ENCODE results near the gene MME.
"Not testable (repeated sequence)": the region's sequence is repeated elsewhere in the genome, so short reads cannot be mapped to it uniquely, and the experiment has no call there.

The MME gene

DNA sequence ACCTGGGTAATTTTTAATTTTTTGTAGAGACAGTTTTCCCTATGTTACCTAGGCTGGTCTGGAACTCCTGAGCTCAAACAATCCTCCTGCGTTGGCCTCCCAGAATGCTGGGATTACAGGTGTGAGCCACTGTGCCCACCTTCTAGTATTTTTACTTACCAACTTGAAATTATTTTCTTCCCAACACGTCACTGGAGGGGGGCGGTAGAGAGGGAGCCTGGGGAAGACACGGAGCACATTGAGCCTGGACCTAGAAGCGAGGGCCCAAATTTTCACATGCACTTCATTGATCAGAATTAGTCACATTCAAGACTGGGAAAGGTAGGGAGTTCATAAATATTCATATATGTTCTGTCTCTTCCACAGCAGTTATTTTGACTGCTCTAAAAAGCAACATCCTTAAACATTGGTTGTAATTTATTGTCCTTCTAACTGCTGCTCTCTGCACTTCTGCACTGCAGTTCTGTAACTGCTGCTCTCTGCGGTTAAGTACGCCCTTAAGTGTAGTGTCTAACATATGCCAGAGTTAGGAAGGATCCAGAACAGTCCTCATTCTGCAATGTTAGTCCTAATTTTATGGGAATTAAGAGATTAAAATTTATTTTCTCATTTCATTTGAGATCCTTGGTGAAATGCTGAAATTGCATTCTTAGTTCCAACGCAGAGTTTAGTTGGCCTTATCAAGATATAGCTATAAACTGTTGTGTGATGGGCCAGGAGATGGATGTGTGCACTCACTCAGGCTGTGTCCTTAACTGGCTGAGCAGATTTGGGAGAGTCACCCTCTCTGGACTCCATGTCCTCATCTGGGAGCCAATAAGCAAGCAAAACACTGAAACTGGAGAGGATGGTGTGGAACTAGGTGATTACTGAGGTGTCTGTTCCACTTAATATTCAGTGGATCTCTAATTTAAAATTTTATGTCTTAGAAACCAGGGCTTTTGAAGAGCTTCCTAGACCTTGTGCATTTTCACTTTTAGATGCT, 115.1 kb downstream of the MME start:
- DNase-seq = no peak

DNA sequence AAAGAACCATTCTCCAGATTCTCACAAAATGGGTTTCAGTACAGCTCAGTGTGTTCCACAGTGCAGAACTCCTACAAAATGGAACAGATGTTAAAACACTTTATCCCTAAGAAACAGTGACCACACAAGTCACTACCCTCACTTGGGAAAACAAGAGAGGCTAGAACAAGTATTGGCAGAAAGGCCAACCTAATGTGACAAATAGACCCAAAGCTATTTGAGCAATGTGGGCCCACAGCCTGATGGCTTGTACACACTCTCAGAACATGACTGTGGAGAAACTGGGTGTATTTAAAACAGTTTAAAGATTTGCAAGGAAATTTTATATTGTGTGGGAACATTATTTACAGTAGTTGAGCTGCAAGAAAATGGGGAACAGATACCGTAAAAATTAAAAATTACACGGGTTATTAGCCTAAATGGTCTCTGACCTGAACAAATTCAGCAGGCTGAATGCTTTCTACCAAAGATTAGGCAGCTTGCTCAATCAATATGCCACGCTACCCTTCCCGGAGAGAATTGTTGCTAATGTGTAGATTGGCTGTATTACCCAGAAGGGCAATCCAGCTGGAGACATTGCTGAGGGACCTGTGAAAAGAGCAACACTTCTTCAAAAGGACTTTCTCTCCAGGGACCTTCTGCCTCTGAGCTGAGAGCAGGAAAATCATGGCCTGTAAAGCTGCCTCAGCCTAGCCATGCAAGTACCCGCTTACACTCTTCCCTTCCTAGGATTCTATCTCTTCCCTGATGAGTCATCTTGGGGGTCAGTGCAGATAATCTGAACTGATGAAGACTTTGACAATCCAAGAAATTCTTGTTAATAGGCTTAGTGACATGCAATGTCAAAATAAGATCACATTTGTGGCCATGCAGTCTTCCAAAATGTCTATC, 116.3 kb downstream of the MME start:
- DNase-seq = no peak

- DNase-seq = no peak
Observed at GRCh38 chr3:155197786-155198185, 117.7 kb downstream of the MME start.

GRCh38 chr3:155202626-155203025, 122.5 kb downstream of the MME start:
- DNase-seq = no peak

- no peak for DNase-seq
Observed at GRCh38 chr3:155204851-155205250, 124.7 kb downstream of the MME start.

- DNase-seq = no peak
Observed at GRCh38 chr3:155208183-155208800, 128.2 kb downstream of the MME start.

- DNase-seq = no peak
Observed at GRCh38 chr3:155210736-155211135, 130.6 kb downstream of the MME start.

GRCh38 chr3:155211266-155211665, 131.1 kb downstream of the MME start:
- DNase-seq = no peak

GRCh38 chr3:155211940-155212339, 131.8 kb downstream of the MME start:
- no peak for DNase-seq

- not testable (repeated sequence) for DNase-seq
Observed at GRCh38 chr3:155216007-155216406, 135.9 kb downstream of the MME start.

DNA sequence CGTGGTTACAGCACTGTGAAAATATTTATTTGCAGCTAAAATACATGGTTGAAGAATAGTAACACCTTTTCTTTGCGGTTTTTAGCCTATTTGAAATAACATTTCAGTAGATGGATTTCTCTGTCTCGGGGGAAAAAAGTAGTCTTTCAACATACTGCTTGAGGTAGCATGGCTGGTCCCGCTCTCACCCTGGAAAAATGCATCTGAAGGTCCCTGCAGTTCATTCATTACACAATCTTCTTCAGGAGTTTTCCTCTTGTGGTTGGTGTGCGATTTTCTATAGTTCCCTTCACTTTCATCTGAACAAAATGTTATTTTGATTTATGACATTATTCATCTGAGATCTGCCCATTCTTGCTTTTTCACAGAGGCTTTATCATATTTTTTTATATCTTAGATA, 137.5 kb downstream of the MME start:
- no peak for DNase-seq

DNA sequence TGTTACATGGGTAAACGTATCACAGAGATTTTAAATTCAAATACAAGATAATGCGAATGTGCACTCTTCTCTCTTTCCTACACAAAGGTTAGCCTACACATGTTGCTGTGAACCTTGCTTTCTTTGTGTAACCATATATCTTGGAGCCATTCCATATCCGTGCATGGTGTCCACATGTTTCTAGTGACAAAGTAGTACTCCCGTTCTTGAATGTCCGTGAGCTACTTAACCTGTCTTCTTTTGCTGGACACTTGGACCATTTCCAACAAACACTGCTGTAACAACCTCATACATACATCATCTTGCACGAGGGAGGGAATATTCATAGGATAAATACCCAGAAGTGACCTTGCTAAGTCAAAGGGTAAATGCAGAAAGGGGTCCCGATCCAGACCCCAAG, 138.3 kb downstream of the MME start:
- DNase-seq = no peak

DNA sequence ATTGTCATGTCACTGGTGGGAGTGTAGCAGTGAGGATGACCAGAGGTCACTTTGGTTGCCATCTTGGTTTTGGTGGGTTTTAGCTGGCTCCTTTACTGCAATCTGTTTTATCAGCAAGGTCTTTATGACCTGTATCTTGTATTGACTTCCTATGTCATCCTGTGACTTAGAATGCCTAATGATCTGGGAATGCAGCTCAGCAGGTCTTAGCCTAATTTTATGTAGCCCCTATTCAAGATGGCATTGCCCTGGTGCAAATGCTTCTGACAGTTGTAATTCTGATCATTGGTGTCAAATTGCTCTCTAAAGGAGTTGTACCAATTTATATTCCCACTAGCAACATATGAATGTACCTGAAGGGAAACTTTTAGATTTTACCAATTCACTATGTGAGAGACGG, 139.0 kb downstream of the MME start:
- DNase-seq = no peak

DNA sequence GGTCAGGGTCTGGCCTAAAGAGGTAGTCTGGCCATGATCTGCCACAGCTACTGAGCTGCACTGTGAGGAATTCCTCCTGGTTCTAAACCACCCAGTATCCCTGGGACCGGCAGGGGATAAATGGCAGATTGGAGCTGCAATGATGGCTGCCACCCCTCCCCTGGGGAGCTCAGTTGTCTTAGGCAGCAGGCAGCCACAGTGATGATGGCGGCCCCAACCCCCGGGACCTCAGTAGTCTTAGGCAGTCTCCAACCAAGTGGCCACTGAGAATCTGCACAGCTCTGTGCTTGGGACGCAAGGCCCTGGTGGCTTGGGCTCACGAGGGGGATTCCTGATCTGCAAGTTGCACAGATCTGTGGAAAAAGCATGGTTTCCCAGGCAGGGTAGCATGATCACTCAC, 145.3 kb downstream of the MME start:
- DNase-seq = no peak

GRCh38 chr3:155227141-155227540, 147.0 kb downstream of the MME start:
- DNase-seq = no peak

DNA sequence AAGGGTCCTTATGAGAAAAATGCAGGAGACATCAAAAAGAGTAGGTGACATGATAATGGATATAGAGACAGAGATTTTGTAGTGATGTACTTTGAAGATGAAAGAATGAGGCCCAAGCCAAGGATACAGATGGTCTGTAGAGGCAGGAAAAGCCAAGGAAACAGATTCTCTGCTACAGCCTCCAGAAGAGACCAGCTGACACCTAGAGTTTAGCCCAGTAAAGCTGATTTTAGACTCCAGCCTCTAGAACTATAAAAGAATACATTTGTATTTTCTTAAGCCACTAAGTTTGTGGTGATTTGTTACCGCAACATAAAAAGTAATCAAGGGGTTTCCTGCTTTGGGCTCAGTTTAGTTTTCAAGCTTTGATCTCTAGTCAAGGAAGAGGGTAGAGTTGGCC, 148.6 kb downstream of the MME start:
- no peak for DNase-seq

DNA sequence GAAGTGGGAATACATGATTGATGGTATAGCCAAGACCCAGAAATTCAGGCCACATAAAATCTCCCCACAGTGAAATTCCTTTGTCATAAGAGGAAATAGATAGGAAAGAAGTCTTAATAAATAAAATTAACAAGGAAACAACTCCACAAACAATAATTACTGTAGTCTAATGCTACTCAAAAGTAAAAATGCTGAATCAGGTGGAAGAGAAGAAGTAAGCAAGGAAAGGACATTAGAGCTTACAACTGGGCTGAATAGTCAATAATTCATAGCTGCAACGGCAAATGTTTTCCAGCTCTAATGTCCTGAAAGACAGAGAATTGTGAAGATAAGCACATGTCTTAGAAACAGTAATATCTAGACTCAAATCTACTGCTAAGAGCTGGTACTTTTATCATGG, 149.0 kb downstream of the MME start:
- no peak for DNase-seq

DNA sequence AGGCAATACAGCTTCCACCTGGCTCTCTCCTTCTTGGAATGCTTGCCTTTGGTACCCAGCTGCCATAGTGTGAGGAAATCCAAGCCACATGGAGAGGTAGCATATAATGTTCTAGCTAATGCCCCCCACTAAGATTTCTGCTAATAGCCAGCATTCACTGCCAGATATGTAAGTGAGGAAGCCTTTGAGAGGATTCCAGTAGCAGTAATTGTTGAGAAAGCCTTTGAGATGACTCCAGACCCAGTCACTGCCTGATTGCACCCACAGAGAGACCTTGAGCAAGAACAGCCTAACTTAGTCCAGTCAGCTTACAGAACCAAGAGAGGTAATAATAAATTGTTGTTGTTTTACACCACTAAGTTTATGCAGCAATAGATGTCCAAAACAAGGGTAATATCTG, 150.3 kb downstream of the MME start:
- DNase-seq = no peak

GRCh38 chr3:155231792-155232191, 151.7 kb downstream of the MME start:
- no peak for DNase-seq

- no peak for DNase-seq
Observed at GRCh38 chr3:155232605-155233004, 152.5 kb downstream of the MME start.

GRCh38 chr3:155233213-155233612, 153.1 kb downstream of the MME start:
- no peak for DNase-seq
